Measurements from ENCODE around the gene MAN1C1.

- TF ChIP-seq POLR2A (IDR thresholded peaks at IDR 0.05), result no peak
- TF ChIP-seq CTCF (IDR thresholded peaks at IDR 0.05), result no peak
These were observed 4.2 kb downstream of the MAN1C1 start for GRCh38 chr1:25620701-25621350.
